Stimulated activated CD8-positive, alpha-beta memory T cell treated with anti-CD3 and anti-CD28 coated beads, Interleukin-4, amount 100 ng/mL, for 48 hours (primary cell): ENCODE data around the gene AQP1.

ENCODE experiments used
- DNase-seq: peaks from one replicate; pipeline ENCODE4 v3.0.0-alpha.2; 2020

AQP1 gene

DNA sequence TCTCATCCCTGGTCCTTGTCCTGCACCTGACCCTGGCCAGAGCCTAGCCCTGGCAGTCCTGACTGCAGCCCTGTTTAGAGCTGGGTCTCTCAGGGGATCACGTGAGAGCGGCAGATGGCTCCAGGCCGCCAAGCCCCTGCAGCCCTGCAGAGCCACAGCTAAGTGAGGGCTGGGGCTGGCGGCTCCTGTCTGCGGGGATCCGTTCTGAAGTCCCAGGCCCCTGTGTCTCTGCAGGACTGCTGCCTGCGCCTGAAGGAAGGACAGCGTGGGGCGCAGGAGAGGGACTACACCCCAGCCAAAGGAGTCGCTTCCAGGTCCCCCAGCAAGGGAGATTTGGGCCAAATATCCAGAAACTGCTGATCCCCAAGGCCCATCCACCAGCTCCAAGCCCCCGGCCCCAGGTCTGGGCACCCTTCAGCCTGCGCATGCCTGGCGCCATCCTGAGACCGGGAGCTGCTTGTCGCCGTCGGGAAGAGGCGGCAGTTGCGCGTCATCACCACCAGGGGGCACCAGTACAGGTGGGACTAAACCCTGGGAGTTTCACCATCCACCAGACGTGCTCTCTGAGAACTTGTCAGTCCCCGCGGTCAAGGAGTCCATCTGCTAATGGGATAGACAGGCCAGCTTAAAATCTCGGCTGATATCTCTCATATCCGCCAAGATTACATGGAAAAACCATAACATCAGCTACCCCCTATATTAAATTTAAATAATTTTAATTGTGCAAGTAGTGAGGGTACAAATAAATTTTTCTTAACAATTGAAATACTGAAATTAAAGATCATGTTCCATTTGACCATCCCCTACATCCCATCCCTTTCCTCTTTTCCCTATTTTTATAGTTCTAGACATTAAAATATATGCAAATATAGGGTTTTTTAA lies 27.0 kb downstream of the AQP1 start:
- DNase-seq: peak; percentile 87

DNA sequence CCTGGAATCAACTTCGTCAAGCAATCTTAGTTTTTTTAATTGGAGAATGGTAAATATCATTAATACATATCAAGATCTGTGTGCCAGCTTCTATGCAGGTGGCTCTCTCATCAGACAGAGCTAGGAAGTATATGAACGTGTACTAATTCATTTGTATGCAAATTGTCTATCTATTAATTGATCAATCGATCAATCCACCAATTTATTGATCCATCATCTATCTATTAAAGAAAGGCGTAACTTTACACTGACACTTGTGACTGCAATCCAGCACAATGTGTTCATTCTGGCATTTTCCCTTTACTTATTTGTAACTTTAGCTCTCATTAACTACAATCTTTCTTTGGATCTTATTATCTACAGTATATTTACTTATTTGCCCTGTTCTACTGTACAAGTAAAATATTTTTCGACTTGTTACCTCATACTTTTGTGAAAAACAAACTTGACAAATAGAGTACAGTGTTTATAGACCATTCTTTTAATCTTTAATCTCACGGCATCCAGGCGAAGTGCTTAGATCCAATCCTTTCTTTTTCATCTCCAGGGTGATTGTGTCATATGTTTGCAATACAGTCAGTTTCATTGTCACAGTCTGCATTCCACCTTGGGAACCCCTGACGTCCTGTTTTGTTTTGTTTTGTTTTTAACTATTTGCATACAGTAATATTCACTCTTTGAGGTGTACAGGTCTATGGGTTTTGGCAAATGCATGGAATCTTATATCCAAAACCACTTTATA lies 30.1 kb downstream of the AQP1 start:
- no peak for DNase-seq

- DNase-seq: no peak
Measured at GRCh38 chr7:30950197-30950596, 38.5 kb downstream of the AQP1 start.

DNA sequence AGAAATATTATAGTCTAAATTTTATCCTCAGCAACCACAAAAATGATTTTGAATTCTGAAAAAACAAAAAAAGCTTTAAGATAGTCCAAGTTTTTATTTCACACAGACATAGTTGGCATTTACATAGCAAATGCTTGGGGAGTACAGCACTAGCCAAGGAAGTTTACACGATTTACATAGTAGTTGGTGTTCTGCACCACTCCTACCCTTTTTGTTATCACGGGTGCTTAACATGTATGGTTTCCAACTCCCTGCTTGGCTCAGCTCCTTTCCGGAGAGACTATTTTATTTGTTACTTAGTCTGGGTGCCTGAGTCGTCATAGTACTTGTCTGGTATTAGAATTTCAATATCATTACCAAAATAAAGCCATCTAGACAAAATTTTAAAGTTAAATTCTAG lies 43.3 kb downstream of the AQP1 start:
- no peak for DNase-seq

GRCh38 chr7:30956704-30957103 lies 45.1 kb downstream of the AQP1 start:
- DNase-seq: no peak

DNA sequence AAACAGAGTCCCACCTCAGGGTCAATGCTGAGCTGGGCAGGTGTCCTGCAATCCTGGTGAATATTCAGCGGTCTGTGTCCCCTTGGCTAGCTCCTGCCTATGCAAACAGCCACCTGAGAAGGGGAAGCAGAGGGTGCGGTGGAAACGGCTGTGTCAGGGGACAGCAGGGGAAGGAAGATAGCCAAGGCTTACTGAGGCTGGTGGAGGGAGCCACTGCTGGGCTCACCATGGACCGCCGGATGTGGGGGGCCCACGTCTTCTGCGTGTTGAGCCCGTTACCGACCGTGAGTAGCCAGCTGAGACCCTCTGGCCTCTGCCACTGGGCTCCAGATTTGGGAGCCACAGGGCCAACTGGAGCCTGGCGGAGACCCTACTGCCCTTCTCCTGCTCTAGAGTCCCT lies 52.2 kb downstream of the AQP1 start, which contains the start of gene GHRHR:
Gene GHRHR (plus strand): TSS at position 112 of the 400 bp plus-strand sequence. CDS start 116 bp downstream, at position 228.
- no peak for DNase-seq

DNA sequence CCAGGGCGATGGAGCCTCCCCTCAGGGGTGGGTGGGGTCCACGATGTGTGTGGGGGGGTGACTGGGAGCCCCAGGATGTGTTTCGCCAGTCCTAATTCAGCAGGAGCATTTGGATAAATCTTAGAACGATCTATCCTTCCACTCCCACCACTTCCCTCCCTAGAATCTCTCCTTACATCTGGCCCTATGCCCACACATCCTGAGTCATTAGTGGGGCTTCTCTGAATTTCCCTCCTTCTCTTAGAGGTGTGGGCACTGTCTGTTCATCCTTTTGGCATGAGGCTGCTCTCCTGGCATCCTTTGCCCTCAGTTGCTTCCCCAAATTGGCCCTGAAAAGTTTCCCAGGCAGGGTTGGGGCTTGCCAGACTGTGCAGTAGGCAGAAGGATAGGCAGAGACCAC lies 53.7 kb downstream of the AQP1 start:
- DNase-seq: no peak

DNA sequence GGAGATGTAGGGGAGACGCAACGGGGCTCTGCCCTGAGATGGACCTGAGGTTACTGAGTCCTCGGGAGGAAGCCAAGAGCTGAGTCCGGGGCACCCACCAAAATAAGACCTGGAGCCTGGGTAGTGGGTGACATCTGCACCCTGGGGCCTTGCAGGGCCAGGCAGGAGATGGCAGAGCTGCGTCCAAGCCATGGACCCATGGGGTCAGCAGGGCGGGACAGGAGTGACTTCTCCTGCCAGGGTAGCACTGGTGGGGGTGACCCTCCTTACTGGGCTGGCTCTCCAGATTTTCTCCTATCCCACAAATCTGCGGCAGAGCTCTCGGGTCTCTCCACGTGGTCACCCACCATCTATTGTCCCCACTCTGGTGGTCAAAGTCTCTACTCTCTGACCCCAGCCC lies 54.2 kb downstream of the AQP1 start:
- DNase-seq: no peak

DNA sequence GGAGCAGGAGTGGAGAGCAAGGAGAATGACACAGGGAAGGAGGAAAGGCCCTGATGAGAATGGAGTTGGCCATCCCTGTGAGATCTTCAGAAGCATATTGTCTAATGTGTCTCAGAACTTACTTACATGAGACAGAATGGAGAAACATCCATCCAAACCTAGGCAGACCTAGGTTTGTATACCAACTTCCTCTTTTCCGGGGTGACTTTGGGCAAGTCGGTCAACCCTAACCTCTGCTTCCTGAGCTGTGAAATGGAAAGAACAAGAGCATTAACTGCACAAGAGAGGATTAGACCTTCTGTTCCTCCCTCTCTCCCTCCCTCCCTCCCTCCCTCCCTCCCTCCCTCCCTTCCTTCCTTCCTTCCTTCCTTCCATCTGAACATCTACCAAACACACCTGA lies 56.6 kb downstream of the AQP1 start:
- DNase-seq: no peak

DNA sequence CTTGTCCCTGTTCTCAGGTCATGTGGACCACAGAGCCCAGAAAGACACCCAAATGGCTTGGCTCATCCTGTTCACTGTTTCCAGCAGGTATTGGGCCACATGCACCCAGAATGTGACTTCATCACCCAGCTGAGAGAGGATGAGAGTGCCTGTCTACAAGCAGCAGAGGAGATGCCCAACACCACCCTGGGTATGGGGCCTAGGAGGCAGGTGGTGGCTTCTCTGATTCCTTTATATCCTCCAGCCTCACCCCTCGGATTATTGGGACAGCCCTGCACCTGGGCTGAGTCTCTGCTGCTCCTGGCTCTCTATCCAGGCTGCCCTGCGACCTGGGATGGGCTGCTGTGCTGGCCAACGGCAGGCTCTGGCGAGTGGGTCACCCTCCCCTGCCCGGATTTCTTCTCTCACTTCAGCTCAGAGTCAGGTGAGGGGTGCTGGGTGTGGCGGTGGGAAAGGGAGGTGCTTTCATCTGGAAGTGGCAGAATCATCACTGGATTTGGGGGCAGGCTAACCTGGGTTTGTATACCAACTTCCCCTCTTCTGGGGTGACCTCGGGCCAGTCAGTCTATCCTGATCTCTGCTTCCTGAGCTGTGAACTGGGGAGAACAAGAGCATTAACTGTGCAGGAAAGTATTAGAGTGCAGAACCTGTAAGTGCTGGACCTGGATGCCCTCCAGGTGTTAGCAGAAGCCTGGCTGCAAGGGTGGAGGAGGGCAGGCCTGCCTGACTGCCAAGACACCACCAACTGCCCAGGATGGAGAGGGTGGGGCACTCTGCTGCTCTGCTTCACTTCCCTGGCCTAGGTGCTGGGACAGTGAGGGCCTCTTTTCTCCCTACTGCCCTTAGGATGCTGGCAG lies 57.3 kb downstream of the AQP1 start:
- no peak for DNase-seq

- DNase-seq: no peak
Measured at GRCh38 chr7:30969604-30969970, 57.9 kb downstream of the AQP1 start.

- DNase-seq: no peak
Measured at GRCh38 chr7:30970074-30970473, 58.4 kb downstream of the AQP1 start.

DNA sequence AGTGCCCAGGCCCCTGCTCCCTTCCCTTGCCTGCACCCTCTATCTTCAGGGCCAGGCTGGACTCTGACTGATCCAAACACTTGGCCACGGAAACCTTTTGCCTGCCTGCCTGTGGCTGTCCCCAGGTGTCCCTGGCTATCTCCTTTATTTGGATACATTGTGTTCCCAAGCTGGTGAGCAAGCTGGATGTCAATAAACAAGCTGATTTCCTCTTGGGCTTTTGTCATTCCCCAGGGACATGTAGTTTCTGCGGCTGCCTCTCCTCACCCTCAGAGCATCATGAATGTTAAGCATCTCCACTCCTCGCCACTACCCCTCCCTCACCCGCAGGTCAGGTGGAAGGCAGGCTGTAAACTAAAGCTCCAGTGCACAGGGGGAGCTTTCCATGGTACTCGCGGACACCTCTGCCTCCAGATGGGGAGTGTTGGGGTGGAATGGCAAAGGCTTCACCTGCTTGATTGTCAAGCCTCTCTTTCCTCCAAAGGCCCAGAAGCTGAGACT lies 59.0 kb downstream of the AQP1 start:
- no peak for DNase-seq

- DNase-seq: no peak
Measured at GRCh38 chr7:30971440-30971839, 59.8 kb downstream of the AQP1 start.

- DNase-seq: no peak
Measured at GRCh38 chr7:30971840-30972563, 60.3 kb downstream of the AQP1 start.

DNA sequence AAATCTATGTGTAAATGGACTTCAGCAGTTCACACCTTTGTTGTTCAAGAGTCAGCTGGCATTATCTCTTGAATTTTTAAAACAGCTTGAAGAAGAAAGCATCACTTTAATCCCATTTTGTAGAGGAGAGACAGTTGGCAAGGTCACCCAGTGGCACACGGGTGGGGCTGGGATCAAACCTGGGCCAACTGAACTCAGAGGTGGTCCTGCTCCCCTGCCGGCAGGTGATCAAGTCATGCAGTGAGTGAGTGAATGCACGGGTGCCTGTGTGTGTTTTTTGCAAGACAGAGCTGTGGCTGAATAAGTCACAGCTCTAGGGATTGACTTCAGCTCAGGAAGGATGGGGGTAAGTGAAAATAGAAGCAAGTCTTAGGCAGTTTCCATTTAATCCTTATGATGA lies 61.6 kb downstream of the AQP1 start:
- DNase-seq: no peak

GRCh38 chr7:30973791-30974604 lies 62.3 kb downstream of the AQP1 start:
- no peak for DNase-seq

GRCh38 chr7:30974605-30975255 lies 63.1 kb downstream of the AQP1 start:
- DNase-seq: peak; percentile 74
